ENCODE data around the gene ARHGEF38.

ARHGEF38 gene

DNA sequence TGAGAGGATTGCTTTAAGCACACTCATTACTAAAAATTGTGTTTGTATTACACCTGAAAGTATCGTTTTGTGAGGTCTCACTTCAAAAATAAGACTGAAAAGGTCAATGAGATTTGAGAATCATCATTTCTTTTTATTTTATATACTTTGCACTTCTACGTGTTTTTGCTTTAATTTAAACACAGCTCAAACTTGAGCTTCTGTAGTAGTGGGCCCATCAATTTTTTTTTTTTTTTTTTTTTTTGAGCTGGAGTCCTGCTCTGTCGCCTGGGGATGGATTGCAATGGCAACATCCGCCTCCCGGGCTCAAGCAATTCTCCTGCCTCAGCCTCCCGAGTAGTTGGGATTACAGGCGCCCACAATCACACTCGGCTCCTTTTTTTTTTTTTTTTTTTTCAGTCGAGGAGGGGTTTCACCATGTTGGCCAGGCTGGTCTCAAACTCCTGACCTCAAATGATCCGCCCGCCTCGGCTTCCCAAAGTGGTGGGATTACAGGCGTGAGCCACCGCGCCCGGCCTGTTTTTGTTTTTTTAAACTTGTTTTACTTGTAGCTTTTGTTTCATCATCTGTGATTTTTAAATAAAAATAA, 157.7 kb downstream of the ARHGEF38 start:
- no peak for DNase-seq (ENCODE audit: low read depth)
- H3K4me3 ChIP-seq (ENCODE audit: low read length), result peak overlapping the region; percentile 90
- TF ChIP-seq, protein P1, sequence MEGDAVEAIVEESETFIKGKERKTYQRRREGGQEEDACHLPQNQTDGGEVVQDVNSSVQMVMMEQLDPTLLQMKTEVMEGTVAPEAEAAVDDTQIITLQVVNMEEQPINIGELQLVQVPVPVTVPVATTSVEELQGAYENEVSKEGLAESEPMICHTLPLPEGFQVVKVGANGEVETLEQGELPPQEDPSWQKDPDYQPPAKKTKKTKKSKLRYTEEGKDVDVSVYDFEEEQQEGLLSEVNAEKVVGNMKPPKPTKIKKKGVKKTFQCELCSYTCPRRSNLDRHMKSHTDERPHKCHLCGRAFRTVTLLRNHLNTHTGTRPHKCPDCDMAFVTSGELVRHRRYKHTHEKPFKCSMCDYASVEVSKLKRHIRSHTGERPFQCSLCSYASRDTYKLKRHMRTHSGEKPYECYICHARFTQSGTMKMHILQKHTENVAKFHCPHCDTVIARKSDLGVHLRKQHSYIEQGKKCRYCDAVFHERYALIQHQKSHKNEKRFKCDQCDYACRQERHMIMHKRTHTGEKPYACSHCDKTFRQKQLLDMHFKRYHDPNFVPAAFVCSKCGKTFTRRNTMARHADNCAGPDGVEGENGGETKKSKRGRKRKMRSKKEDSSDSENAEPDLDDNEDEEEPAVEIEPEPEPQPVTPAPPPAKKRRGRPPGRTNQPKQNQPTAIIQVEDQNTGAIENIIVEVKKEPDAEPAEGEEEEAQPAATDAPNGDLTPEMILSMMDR (IDR thresholded peaks at IDR 0.05; ENCODE audit: insufficient read depth, low read depth, low read length, missing control alignments), result no peak

DNA sequence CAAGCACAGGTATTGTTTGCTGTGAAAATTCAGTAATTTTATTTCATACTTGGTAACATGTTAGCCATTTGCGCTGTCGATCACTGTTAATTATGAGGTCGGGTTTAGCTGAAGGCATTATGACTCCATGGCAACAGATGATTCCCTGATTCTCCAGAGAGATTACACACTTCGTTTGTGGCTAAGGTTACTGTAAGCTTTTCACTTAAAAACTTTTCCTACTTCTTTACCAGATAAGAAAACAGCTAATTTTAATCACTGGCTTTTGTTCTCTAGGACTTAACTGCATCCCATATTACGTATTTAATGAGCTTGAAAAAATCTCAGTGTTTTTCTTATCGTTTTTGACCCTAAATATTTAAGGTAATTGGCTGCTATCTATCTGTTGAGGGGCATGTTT, 158.3 kb downstream of the ARHGEF38 start:
- DNase-seq (ENCODE audit: low read depth), result peak; percentile 13

GRCh38 chr4:105712766-105713165, 160.3 kb downstream of the ARHGEF38 start:
- TF ChIP-seq, protein P1 (IDR thresholded peaks at IDR 0.05; ENCODE audit: insufficient read depth, low read depth, low read length, missing control alignments), result no peak
- DNase-seq (ENCODE audit: low read depth), result peak; percentile 48
- no peak overlapping the region for H3K4me3 ChIP-seq (ENCODE audit: low read length)

More for the DNA sequence above, 158.3 kb downstream of the ARHGEF38 start:
- no peak overlapping the region for H3K4me3 ChIP-seq (ENCODE audit: low read length)
- TF ChIP-seq, protein P1 (IDR thresholded peaks at IDR 0.05; ENCODE audit: insufficient read depth, low read depth, low read length, missing control alignments), result no peak

GRCh38 chr4:105714071-105714521, 161.7 kb downstream of the ARHGEF38 start:
- peak; percentile 9 for DNase-seq (ENCODE audit: low read depth)
- TF ChIP-seq, protein P1 (IDR thresholded peaks at IDR 0.05; ENCODE audit: insufficient read depth, low read depth, low read length, missing control alignments), result no peak
- H3K4me3 ChIP-seq (ENCODE audit: low read length), result no peak overlapping the region

GRCh38 chr4:105714932-105715331, 162.5 kb downstream of the ARHGEF38 start:
- TF ChIP-seq, protein P1 (IDR thresholded peaks at IDR 0.05; ENCODE audit: insufficient read depth, low read depth, low read length, missing control alignments), result no peak
- no peak overlapping the region for H3K4me3 ChIP-seq (ENCODE audit: low read length)
- no peak for DNase-seq (ENCODE audit: low read depth)

GRCh38 chr4:105715692-105716278, 163.4 kb downstream of the ARHGEF38 start:
- no peak overlapping the region for H3K4me3 ChIP-seq (ENCODE audit: low read length)
- peak; percentile 46 for DNase-seq (ENCODE audit: low read depth)
- TF ChIP-seq, protein P1 (IDR thresholded peaks at IDR 0.05; ENCODE audit: insufficient read depth, low read depth, low read length, missing control alignments), result peak; percentile 25

DNA sequence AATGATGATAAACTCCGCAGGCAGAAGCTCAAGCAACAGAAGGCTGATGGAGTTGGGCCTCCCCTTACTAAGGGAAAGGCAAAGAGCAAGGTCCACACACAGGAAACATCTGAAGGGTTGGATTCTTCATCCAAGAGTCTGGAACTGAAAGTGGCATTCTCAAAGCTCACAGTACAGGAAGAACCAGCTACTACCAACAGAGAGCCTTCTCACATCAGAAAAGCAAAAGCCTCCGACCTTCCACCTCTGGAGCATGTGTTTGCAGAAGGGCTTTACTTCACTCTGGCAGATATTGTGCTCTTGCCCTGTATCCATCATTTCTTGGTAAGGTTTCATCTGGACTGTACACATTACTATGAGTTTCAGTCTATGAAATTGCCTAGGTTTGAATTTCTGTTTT, 166.8 kb downstream of the ARHGEF38 start:
- no peak for DNase-seq (ENCODE audit: low read depth)
- TF ChIP-seq, protein P1 (IDR thresholded peaks at IDR 0.05; ENCODE audit: insufficient read depth, low read depth, low read length, missing control alignments), result no peak
- H3K4me3 ChIP-seq (ENCODE audit: low read length), result no peak overlapping the region

All from epithelial cell of esophagus (primary cell).